HFFc6 (cell line): ENCODE data around the gene FAM76B. TPM values are rescaled to one million over a fixed set of nuclear protein-coding genes. Genes with fewer than 3 reads are reported as not detected.

ENCODE experiments used
- DNase-seq: peaks from one replicate; pipeline ENCODE4 v3.0.0-alpha.2; 2018
- H3K27ac Mint-ChIP-seq: 2 replicates; pipeline ENCODE4 v1.8.0; 2020; ENCODE audit warnings: mild to moderate bottlenecking, mixed read lengths
- H3K27me3 Mint-ChIP-seq: 2 replicates; pipeline ENCODE4 v1.8.0; 2021; ENCODE audit warnings: mild to moderate bottlenecking, moderate library complexity, mixed read lengths; ENCODE audit not compliant: insufficient read depth
- H3K36me3 Mint-ChIP-seq: 2 replicates; pipeline ENCODE4 v1.8.0; 2021; ENCODE audit warnings: low read depth, mixed read lengths
- H3K4me1 Mint-ChIP-seq: 2 replicates; pipeline ENCODE4 v1.8.0; 2020; ENCODE audit warnings: low read depth, mixed read lengths
- H3K4me3 Mint-ChIP-seq: 2 replicates; pipeline ENCODE4 v1.8.0; 2020; ENCODE audit warnings: mild to moderate bottlenecking, moderate library complexity, mixed read lengths
- H3K9me3 Mint-ChIP-seq: 2 replicates; pipeline ENCODE4 v1.8.0; 2020; ENCODE audit warnings: mild to moderate bottlenecking, mixed read lengths
- total RNA-seq, 6 experiments: library from RNA; stranded (reverse); fragmentation: NEBNext Ultra II Directional; extraction: Animal tissue kit (Norgen Biotek cat#: 25700); gene quantifications; 2 replicates in 1 of 6; 3 replicates in 5 of 6; pipeline ENCODE4 v1.2.3, GENCODE V29; 2021
- TF ChIP-seq, protein P1 (sequence below): fragments of 200-600 bp; sonication (generic); IDR thresholded peaks from 2 replicates; pipeline ENCODE4 v1.5.0; 2021; ENCODE audit warnings: antibody characterized with exemption, mild to moderate bottlenecking

The FAM76B gene
- total RNA-seq, 6 experiments from 2014 or later = 7.2 to 11.9 (median 9.2) TPM

DNA sequence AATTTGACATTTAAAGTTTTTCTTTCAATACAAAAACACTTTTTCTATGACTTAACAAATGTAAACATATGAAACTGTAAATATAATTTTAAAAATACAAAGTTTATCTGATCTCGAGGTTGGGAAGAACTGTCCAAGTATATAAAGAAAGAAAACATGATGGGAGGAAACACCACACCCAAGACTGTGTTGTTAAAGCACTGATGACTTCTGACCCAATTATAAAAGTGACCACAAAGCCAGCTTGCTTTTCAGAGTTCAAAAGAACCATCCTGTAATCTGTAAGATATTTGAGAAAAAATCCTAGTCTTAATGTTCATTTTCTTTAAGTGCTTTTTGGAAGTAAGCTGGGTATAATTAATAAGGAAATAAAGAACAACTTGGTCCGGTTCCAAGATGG is 16.3 kb upstream of the FAM76B start:
- Mint-ChIP-seq H3K4me3 (no peak overlapping the region), H3K27me3 (no peaks in the 10 kb centered on the region), H3K4me1 (no peaks in the 10 kb centered on the region), H3K36me3 (peaks cover 51% of the 10 kb centered on the region), H3K9me3 (no peaks in the 10 kb centered on the region; the same call in 1 of the 2 replicates), H3K27ac (no peak overlapping the region)
- DNase-seq = no peak
- TF ChIP-seq, protein P1, sequence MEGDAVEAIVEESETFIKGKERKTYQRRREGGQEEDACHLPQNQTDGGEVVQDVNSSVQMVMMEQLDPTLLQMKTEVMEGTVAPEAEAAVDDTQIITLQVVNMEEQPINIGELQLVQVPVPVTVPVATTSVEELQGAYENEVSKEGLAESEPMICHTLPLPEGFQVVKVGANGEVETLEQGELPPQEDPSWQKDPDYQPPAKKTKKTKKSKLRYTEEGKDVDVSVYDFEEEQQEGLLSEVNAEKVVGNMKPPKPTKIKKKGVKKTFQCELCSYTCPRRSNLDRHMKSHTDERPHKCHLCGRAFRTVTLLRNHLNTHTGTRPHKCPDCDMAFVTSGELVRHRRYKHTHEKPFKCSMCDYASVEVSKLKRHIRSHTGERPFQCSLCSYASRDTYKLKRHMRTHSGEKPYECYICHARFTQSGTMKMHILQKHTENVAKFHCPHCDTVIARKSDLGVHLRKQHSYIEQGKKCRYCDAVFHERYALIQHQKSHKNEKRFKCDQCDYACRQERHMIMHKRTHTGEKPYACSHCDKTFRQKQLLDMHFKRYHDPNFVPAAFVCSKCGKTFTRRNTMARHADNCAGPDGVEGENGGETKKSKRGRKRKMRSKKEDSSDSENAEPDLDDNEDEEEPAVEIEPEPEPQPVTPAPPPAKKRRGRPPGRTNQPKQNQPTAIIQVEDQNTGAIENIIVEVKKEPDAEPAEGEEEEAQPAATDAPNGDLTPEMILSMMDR = no peak

- H3K9me3 Mint-ChIP-seq = no peaks in the 10 kb centered on the region; the same call in 1 of the 2 replicates
- no peak for DNase-seq
- H3K27me3 Mint-ChIP-seq = no peaks in the 10 kb centered on the region
- peaks cover 38% of the 10 kb centered on the region for H3K36me3 Mint-ChIP-seq
- H3K27ac Mint-ChIP-seq = no peak overlapping the region
- H3K4me1 Mint-ChIP-seq = peaks cover 6% of the 10 kb centered on the region; the same call in 1 of the 2 replicates
- no peak overlapping the region for H3K4me3 Mint-ChIP-seq
- TF ChIP-seq, protein P1 = no peak
Measured at GRCh38 chr11:95803973-95804372, 14.4 kb upstream of the FAM76B start.

GRCh38 chr11:95802806-95803205 is 13.2 kb upstream of the FAM76B start:
- DNase-seq = no peak
- H3K27ac Mint-ChIP-seq = no peak overlapping the region
- TF ChIP-seq, protein P1 = no peak
- no peak overlapping the region for H3K4me3 Mint-ChIP-seq
- peaks cover 6% of the 10 kb centered on the region; the same call in 1 of the 2 replicates for H3K4me1 Mint-ChIP-seq
- peaks cover 28% of the 10 kb centered on the region for H3K36me3 Mint-ChIP-seq
- no peaks in the 10 kb centered on the region for H3K9me3 Mint-ChIP-seq
- H3K27me3 Mint-ChIP-seq = no peaks in the 10 kb centered on the region

DNA sequence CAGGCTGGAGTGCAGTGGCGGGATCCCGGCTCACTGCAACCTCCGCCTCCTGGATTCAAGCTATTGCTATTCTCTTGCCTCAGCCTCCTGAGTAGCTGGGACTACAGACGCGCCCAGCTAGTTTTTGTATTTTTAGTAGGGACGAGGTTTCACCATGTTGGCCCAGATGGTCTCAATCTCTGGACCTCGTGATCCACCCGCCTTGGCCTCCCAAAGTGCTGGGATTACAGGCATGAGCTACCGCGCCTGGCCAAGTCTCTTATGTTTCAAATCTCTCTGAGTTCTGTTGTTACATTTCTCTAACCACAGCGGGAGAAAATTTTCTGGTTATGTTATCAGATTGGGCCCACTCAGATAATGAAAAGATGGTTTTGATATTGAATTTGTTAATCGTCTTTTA is 10.9 kb upstream of the FAM76B start:
- peaks cover 9% of the 10 kb centered on the region for H3K36me3 Mint-ChIP-seq
- H3K27ac Mint-ChIP-seq = no peak overlapping the region
- H3K9me3 Mint-ChIP-seq = no peaks in the 10 kb centered on the region
- TF ChIP-seq, protein P1 = no peak
- no peak for DNase-seq
- H3K4me3 Mint-ChIP-seq = no peak overlapping the region
- H3K27me3 Mint-ChIP-seq = no peaks in the 10 kb centered on the region
- peaks cover 6% of the 10 kb centered on the region; the same call in 1 of the 2 replicates for H3K4me1 Mint-ChIP-seq

DNA sequence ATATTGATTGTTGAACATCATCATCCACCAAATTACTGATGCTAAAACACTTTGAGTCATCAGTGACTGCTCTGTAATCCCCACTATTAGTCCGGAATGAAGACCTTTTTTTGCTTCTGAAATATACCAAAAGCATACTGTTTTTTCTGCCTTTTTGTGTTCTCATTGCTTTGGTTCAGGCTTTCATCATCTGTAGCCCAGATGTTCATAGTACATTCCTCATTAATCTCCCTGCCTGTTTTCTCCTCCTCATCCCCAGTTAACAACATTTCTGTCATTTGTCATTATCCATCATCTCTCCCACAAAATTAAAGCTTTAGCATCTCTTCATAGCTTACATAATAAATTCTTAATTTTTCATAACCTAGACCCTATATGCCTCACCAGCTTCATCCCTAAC is 10.0 kb upstream of the FAM76B start:
- Mint-ChIP-seq H3K4me1 (peaks cover 7% of the 10 kb centered on the region), H3K27ac (no peak overlapping the region), H3K27me3 (no peaks in the 10 kb centered on the region), H3K9me3 (no peaks in the 10 kb centered on the region), H3K4me3 (no peak overlapping the region), H3K36me3 (peaks cover 9% of the 10 kb centered on the region)
- TF ChIP-seq, protein P1 = no peak
- no peak for DNase-seq

GRCh38 chr11:95796501-95796900 is 6.9 kb upstream of the FAM76B start:
- no peak for DNase-seq
- Mint-ChIP-seq H3K27me3 (peaks cover 2% of the 10 kb centered on the region; the same call in 1 of the 2 replicates), H3K9me3 (no peaks in the 10 kb centered on the region), H3K27ac (no peak overlapping the region), H3K36me3 (peaks cover 19% of the 10 kb centered on the region), H3K4me1 (peaks cover 35% of the 10 kb centered on the region), H3K4me3 (no peak overlapping the region)
- TF ChIP-seq, protein P1 = no peak
